Measurements from ENCODE around the gene MED13L.

MED13L gene

GRCh38 chr12:116092162-116092561 lies 185.3 kb downstream of the MED13L start:
- no peak overlapping the region for H3K4me3 ChIP-seq (ENCODE audit: low read depth, low read length)
- no peak for TF ChIP-seq CTCF (IDR thresholded peaks at IDR 0.05; ENCODE audit: borderline replicate concordance, insufficient read depth, low read depth, low read length)

- no peak overlapping the region for H3K4me3 ChIP-seq (ENCODE audit: low read depth, low read length)
- no peak for TF ChIP-seq CTCF (IDR thresholded peaks at IDR 0.05; ENCODE audit: borderline replicate concordance, insufficient read depth, low read depth, low read length)
Measured at GRCh38 chr12:116091579-116091978, 185.9 kb downstream of the MED13L start.

GRCh38 chr12:116090516-116090915 lies 187.0 kb downstream of the MED13L start:
- no peak for TF ChIP-seq CTCF (IDR thresholded peaks at IDR 0.05; ENCODE audit: borderline replicate concordance, insufficient read depth, low read depth, low read length)
- H3K4me3 ChIP-seq (ENCODE audit: low read depth, low read length): no peak overlapping the region

- TF ChIP-seq CTCF (IDR thresholded peaks at IDR 0.05; ENCODE audit: borderline replicate concordance, insufficient read depth, low read depth, low read length): no peak
- no peak overlapping the region for H3K4me3 ChIP-seq (ENCODE audit: low read depth, low read length)
Measured at GRCh38 chr12:116089080-116089479, 188.4 kb downstream of the MED13L start.

GRCh38 chr12:116087962-116088361 lies 189.5 kb downstream of the MED13L start:
- no peak for TF ChIP-seq CTCF (IDR thresholded peaks at IDR 0.05; ENCODE audit: borderline replicate concordance, insufficient read depth, low read depth, low read length)
- no peak overlapping the region for H3K4me3 ChIP-seq (ENCODE audit: low read depth, low read length)

GRCh38 chr12:116087399-116087798 lies 190.1 kb downstream of the MED13L start:
- no peak for TF ChIP-seq CTCF (IDR thresholded peaks at IDR 0.05; ENCODE audit: borderline replicate concordance, insufficient read depth, low read depth, low read length)
- H3K4me3 ChIP-seq (ENCODE audit: low read depth, low read length): no peak overlapping the region

GRCh38 chr12:116080415-116080814 lies 197.1 kb downstream of the MED13L start:
- TF ChIP-seq CTCF (IDR thresholded peaks at IDR 0.05; ENCODE audit: borderline replicate concordance, insufficient read depth, low read depth, low read length): no peak
- no peak overlapping the region for H3K4me3 ChIP-seq (ENCODE audit: low read depth, low read length)
